ENCODE data around the gene S1PR4. TPM values are rescaled to one million over a fixed set of nuclear protein-coding genes. Genes with fewer than 3 reads are reported as not detected.
"Not testable (repeated sequence)": the region's sequence is repeated elsewhere in the genome, so short reads cannot be mapped to it uniquely, and the experiment has no call there.

Gene S1PR4
- total and polyA plus RNA-seq, 2 of the 13 experiments (the other 11 are each of a cell fraction or from before 2014, with no cell fraction given) = 0.07 to 0.09 TPM

- TF ChIP-seq ARID3A (IDR thresholded peaks at IDR 0.05; ENCODE audit: low read depth, low read length) (no peak), GATAD2A (CRISPR knock-in tag; IDR thresholded peaks at IDR 0.05) (no peak), KAT7 (CRISPR knock-in tag; IDR thresholded peaks at IDR 0.05; ENCODE audit: borderline replicate concordance) (no peak), ZNF143 (CRISPR knock-in tag; IDR thresholded peaks at IDR 0.05) (no peak)
Observed at GRCh38 chr19:3202346-3202745, 23.8 kb downstream of the S1PR4 start (continued).

- H3K4me2 ChIP-seq (ENCODE audit: low read depth, low read length); H3K4me1 ChIP-seq (ENCODE audit: insufficient read depth, low read length); BruUV-seq (replicated peaks); in situ Hi-C loops (cut with HindIII; ENCODE audit: extremely low pct_ligation_motif_present, low pct_unique_long_range_greater_than_20kb); H3K79me2 ChIP-seq (ENCODE audit: insufficient read depth, low read length); DNase-seq (ENCODE audit: low spot score); H3K27ac ChIP-seq (ENCODE audit: extremely low read length, insufficient read depth, low read length); CTCF ChIA-PET (ENCODE audit: low intra/inter-chr PET ratio, low total read pairs); H4K20me1 ChIP-seq (ENCODE audit: insufficient read depth, low read length); ATAC-seq; H3K4me3 ChIP-seq (replicated peaks in 1 of 3; ENCODE audit: insufficient read depth in 1 of 3, low read depth in 2 of 3, low read length in 3 of 3); H3K27me3 ChIP-seq (ENCODE audit: control insufficient read depth in 1 of 2, insufficient read depth in 2 of 2, low read length in 2 of 2); H3K9me3 ChIP-seq (ENCODE audit: low read length); H3K9ac ChIP-seq (ENCODE audit: insufficient read depth, low read depth, low read length); intact Hi-C loops (cut with micrococcal nuclease; ENCODE audit: unreplicated experiment); H2AFZ ChIP-seq (ENCODE audit: low read length); FAIRE-seq: not testable (repeated sequence)
- H3K36me3 ChIP-seq (replicated peaks in 1 of 2; ENCODE audit: control insufficient read depth in 1 of 2, insufficient read depth in 2 of 2, low read length in 2 of 2) = peaks cover 5 to 32% of the 10 kb centered on the region in 2 experiments; a peak in 4 of 5 replicates
- POLR2A ChIA-PET = interaction anchor here (0.7 kb wide), 1 partner anchor 150 kb away, joined by 3 read pairs; no protein-coding TSS in a partner anchor
- 95% methylated on average over 7 of the region's 7 CpGs for WGBS (ENCODE audit: low lambda C conversion rate)
Observed at GRCh38 chr19:3202895-3203294, 24.3 kb downstream of the S1PR4 start.

All from HepG2 (cell line).